Glutamatergic neuron (in vitro differentiated cells): ENCODE data around the gene ATG9B. TPM values are rescaled to one million over a fixed set of nuclear protein-coding genes. Genes with fewer than 3 reads are reported as not detected.

ENCODE experiments used
- DNase-seq: peaks from one replicate; pipeline ENCODE4 v3.0.0; 2022
- H3K27ac Mint-ChIP-seq: one replicate; pipeline ENCODE4 v1.8.0; 2020; ENCODE audit warnings: mild to moderate bottlenecking, mixed read lengths, inconsistent platforms; ENCODE audit not compliant: unreplicated experiment
- H3K27me3 Mint-ChIP-seq: one replicate; pipeline ENCODE4 v1.8.0; 2020; ENCODE audit warnings: mild to moderate bottlenecking, moderate library complexity, mixed read lengths, inconsistent platforms; ENCODE audit not compliant: unreplicated experiment
- H3K36me3 Mint-ChIP-seq: one replicate; pipeline ENCODE4 v1.8.0; 2020; ENCODE audit warnings: mild to moderate bottlenecking, mixed read lengths, inconsistent platforms; ENCODE audit not compliant: unreplicated experiment
- H3K4me1 Mint-ChIP-seq: one replicate; pipeline ENCODE4 v1.8.0; 2020; ENCODE audit warnings: mild to moderate bottlenecking, low read depth, mixed read lengths, inconsistent platforms; ENCODE audit not compliant: unreplicated experiment
- H3K4me3 Mint-ChIP-seq: one replicate; pipeline ENCODE4 v1.8.0; 2020; ENCODE audit warnings: mild to moderate bottlenecking, mixed read lengths, inconsistent platforms; ENCODE audit not compliant: unreplicated experiment
- H3K9me3 Mint-ChIP-seq: one replicate; pipeline ENCODE4 v1.8.0; 2020; ENCODE audit warnings: mild to moderate bottlenecking, moderate library complexity, mixed read lengths, inconsistent platforms; ENCODE audit not compliant: unreplicated experiment
- total RNA-seq: library from RNA; stranded (reverse); fragmentation: NEBNext Ultra II Directional; extraction: Animal tissue kit (Norgen Biotek cat#: 25700); gene quantifications from one replicate; pipeline ENCODE4 v1.2.1, GENCODE V29; 2021; ENCODE audit not compliant: unreplicated experiment
- TF ChIP-seq, protein P1 (sequence below): fragments of 200-600 bp; sonication (generic); IDR thresholded peaks from one replicate; pipeline ENCODE4 v1.5.0; 2021; ENCODE audit not compliant: partially characterized antibody, unreplicated experiment

ATG9B gene
- total RNA-seq, 1 donor from 2014 or later, result 9.4 TPM

- Mint-ChIP-seq H3K27ac (no peak overlapping the region), H3K36me3 (no peaks in the 10 kb centered on the region), H3K9me3 (peaks cover 13% of the 10 kb centered on the region), H3K4me1 (peaks cover 11% of the 10 kb centered on the region), H3K27me3 (peaks cover 13% of the 10 kb centered on the region), H3K4me3 (no peak overlapping the region)
- TF ChIP-seq, protein P1, sequence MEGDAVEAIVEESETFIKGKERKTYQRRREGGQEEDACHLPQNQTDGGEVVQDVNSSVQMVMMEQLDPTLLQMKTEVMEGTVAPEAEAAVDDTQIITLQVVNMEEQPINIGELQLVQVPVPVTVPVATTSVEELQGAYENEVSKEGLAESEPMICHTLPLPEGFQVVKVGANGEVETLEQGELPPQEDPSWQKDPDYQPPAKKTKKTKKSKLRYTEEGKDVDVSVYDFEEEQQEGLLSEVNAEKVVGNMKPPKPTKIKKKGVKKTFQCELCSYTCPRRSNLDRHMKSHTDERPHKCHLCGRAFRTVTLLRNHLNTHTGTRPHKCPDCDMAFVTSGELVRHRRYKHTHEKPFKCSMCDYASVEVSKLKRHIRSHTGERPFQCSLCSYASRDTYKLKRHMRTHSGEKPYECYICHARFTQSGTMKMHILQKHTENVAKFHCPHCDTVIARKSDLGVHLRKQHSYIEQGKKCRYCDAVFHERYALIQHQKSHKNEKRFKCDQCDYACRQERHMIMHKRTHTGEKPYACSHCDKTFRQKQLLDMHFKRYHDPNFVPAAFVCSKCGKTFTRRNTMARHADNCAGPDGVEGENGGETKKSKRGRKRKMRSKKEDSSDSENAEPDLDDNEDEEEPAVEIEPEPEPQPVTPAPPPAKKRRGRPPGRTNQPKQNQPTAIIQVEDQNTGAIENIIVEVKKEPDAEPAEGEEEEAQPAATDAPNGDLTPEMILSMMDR, result no peak
- no peak for DNase-seq
Measured at GRCh38 chr7:151010307-151011096, 13.8 kb downstream of the ATG9B start.

- TF ChIP-seq, protein P1, result no peak
- no peak for DNase-seq
- H3K9me3 Mint-ChIP-seq, result peaks cover 13% of the 10 kb centered on the region
- no peak overlapping the region for H3K27ac Mint-ChIP-seq
- H3K36me3 Mint-ChIP-seq, result no peaks in the 10 kb centered on the region
- no peak overlapping the region for H3K4me3 Mint-ChIP-seq
- H3K4me1 Mint-ChIP-seq, result peaks cover 11% of the 10 kb centered on the region
- H3K27me3 Mint-ChIP-seq, result peaks cover 13% of the 10 kb centered on the region
Measured at GRCh38 chr7:151010037-151010306, 14.3 kb downstream of the ATG9B start.

DNA sequence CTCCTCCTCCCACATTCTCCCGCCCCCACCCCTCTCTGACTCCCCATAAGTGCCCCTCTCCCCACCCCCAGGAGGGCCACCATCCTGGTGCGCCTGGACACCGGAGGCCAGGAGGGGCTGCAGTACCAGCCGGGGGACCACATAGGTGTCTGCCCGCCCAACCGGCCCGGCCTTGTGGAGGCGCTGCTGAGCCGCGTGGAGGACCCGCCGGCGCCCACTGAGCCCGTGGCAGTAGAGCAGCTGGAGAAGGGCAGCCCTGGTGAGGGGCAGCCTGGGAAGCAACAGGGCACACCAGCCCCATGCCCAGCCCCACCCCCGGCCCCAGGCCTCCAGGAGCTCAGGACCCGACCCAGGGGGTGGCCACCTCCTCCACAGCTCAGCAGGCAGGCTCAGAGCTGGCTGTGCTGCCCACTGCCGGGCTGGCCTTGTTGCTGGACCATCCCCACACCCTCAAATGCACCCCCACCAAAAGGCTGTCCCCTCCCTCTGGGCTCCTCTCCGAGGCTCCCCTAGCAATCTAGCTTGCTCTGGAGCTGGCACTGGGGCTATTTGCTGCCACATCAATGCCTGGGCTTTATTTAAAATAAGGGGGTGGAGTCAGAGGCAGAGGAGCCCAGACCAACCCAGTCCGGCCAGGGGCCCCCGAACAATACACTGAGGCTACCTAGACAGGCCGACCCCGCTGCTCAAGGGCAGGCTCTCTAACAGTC lies 14.8 kb downstream of the ATG9B start:
- DNase-seq, result no peak
- Mint-ChIP-seq H3K36me3 (no peaks in the 10 kb centered on the region), H3K9me3 (peaks cover 13% of the 10 kb centered on the region), H3K27me3 (peaks cover 13% of the 10 kb centered on the region), H3K4me3 (no peak overlapping the region), H3K27ac (no peak overlapping the region), H3K4me1 (peaks cover 11% of the 10 kb centered on the region)
- TF ChIP-seq, protein P1, result no peak

DNA sequence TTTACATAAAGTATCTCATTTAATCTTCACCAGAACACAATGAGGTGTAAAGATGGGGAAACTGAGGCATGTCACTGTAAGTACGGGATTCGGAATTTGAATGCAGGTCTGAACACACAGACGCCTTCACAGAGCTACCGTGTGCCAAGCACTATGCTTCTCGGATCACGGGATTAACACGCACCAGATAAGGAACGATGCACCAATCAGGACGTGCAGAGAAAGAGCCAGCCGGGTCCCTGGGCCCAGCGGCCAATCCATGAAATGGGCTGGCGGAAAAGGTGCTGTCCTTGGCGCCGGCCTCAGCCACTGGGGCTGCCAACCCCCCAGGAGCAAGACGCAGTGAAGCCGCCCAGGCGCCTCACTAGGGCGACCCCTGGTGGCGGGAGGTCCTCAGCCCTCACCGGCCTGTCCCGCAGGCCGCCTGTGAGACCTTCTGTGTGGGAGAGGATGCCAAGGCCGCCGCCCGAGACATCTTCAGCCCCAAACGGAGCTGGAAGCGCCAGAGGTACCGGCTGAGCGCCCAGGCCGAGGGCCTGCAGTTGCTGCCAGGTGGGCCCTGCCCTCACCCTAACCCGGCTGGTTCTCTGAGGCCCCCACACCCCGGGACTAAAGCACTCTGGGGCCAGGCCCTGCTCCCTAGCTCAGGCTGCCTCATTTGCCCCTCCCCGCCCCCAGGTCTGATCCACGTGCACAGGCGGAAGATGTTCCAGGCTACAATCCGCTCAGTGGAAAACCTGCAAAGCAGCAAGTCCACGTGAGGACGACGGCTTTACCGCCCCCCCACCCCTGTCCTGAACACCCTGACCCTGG lies 15.6 kb downstream of the ATG9B start:
- Mint-ChIP-seq H3K4me1 (peaks cover 9% of the 10 kb centered on the region), H3K4me3 (peak overlapping the region; percentile 44), H3K27ac (no peak overlapping the region), H3K27me3 (peaks cover 11% of the 10 kb centered on the region), H3K36me3 (no peaks in the 10 kb centered on the region), H3K9me3 (peaks cover 9% of the 10 kb centered on the region)
- TF ChIP-seq, protein P1, result peak; percentile 93
- peak; percentile 86 for DNase-seq
